Measurements from ENCODE around the gene ITPR2. TPM values are rescaled to one million over a fixed set of nuclear protein-coding genes. Genes with fewer than 3 reads are reported as not detected.

Gene ITPR2
- total and polyA plus RNA-seq, 5 experiments from 2014 or later = 4.6 to 45.9 (median 9.6) TPM

- no peaks in the 10 kb centered on the region for H3K4me1 Mint-ChIP-seq
- peaks cover 0 to 5% (median 0%) of the 10 kb centered on the region in 9 donors for H3K9me3 Mint-ChIP-seq
- POLR2A ChIA-PET = no interaction called here
- H3K27ac Mint-ChIP-seq = no peak overlapping the region
- peaks cover 11 to 64% (median 45%) of the 10 kb centered on the region in 3 donors for H3K36me3 Mint-ChIP-seq
- ATAC-seq (no peak), DNase-seq (no peak)
- no peak overlapping the region for H3K4me3 Mint-ChIP-seq
- no peaks in the 10 kb centered on the region for H3K27me3 Mint-ChIP-seq
Measured at GRCh38 chr12:26711072-26711471, 121.9 kb downstream of the ITPR2 start.

GRCh38 chr12:26705851-26706250 is 127.1 kb downstream of the ITPR2 start:
- no peak overlapping the region for H3K4me3 Mint-ChIP-seq

GRCh38 chr12:26704684-26705460 is 128.1 kb downstream of the ITPR2 start:
- Mint-ChIP-seq H3K9me3 (peaks cover 0 to 5% (median 0%) of the 10 kb centered on the region in 9 donors), H3K27ac (no peak overlapping the region), H3K27me3 (no peaks in the 10 kb centered on the region), H3K36me3 (peaks cover 11 to 21% (median 15%) of the 10 kb centered on the region in 3 donors), H3K4me1 (no peaks in the 10 kb centered on the region), H3K4me3 (no peak overlapping the region)
- no peak for DNase-seq
- ATAC-seq = no peak
- POLR2A ChIA-PET = no interaction called here

More at GRCh38 chr12:26705851-26706250, 127.1 kb downstream of the ITPR2 start:
- peaks cover 0 to 5% (median 0%) of the 10 kb centered on the region in 9 donors for H3K9me3 Mint-ChIP-seq
- H3K4me1 Mint-ChIP-seq = no peaks in the 10 kb centered on the region
- ATAC-seq (no peak), DNase-seq (no peak)
- H3K27ac Mint-ChIP-seq = no peak overlapping the region
- H3K36me3 Mint-ChIP-seq = peaks cover 11 to 23% (median 20%) of the 10 kb centered on the region in 3 donors
- H3K27me3 Mint-ChIP-seq = no peaks in the 10 kb centered on the region
- POLR2A ChIA-PET = no interaction called here

- H3K27ac Mint-ChIP-seq = no peak overlapping the region
- POLR2A ChIA-PET = no interaction called here
- peaks cover 11 to 22% (median 15%) of the 10 kb centered on the region in 3 donors for H3K36me3 Mint-ChIP-seq
- DNase-seq (no peak), ATAC-seq (no peak)
- no peaks in the 10 kb centered on the region for H3K27me3 Mint-ChIP-seq
- no peak overlapping the region for H3K4me3 Mint-ChIP-seq
- H3K9me3 Mint-ChIP-seq = peaks cover 0 to 5% (median 0%) of the 10 kb centered on the region in 9 donors
- no peaks in the 10 kb centered on the region for H3K4me1 Mint-ChIP-seq
Measured at GRCh38 chr12:26704214-26704613, 128.8 kb downstream of the ITPR2 start.

- Mint-ChIP-seq H3K36me3 (peaks cover 9 to 23% (median 16%) of the 10 kb centered on the region in 3 donors), H3K27ac (no peak overlapping the region), H3K4me1 (no peaks in the 10 kb centered on the region), H3K4me3 (no peak overlapping the region), H3K9me3 (no peaks in the 10 kb centered on the region), H3K27me3 (no peaks in the 10 kb centered on the region)
- POLR2A ChIA-PET = no interaction called here
- ATAC-seq (no peak), DNase-seq (no peak)
Measured at GRCh38 chr12:26702741-26703140, 130.3 kb downstream of the ITPR2 start.

- ATAC-seq = no peak
- H3K36me3 Mint-ChIP-seq = peaks cover 14 to 31% (median 20%) of the 10 kb centered on the region in 3 donors
- H3K4me1 Mint-ChIP-seq = no peaks in the 10 kb centered on the region
- H3K9me3 Mint-ChIP-seq = no peaks in the 10 kb centered on the region
- no peak overlapping the region for H3K4me3 Mint-ChIP-seq
- DNase-seq = peak in 3 of 10 donors; percentile 11 to 21 (median 17)
- POLR2A ChIA-PET = no interaction called here
- H3K27ac Mint-ChIP-seq = no peak overlapping the region
- H3K27me3 Mint-ChIP-seq = no peaks in the 10 kb centered on the region
Measured at GRCh38 chr12:26701604-26702215, 131.3 kb downstream of the ITPR2 start.

- peak overlapping the region in 1 of 10 donors; percentile 49 for H3K27ac Mint-ChIP-seq
- DNase-seq = no peak
- no peak overlapping the region for H3K4me3 Mint-ChIP-seq
- POLR2A ChIA-PET = no interaction called here
- peaks cover 14 to 43% (median 31%) of the 10 kb centered on the region in 3 donors for H3K36me3 Mint-ChIP-seq
- no peaks in the 10 kb centered on the region for H3K27me3 Mint-ChIP-seq
- no peaks in the 10 kb centered on the region for H3K4me1 Mint-ChIP-seq
- H3K9me3 Mint-ChIP-seq = no peaks in the 10 kb centered on the region
- no peak for ATAC-seq
Measured at GRCh38 chr12:26700430-26700829, 132.6 kb downstream of the ITPR2 start.

GRCh38 chr12:26699237-26699636 is 133.8 kb downstream of the ITPR2 start:
- POLR2A ChIA-PET = no interaction called here
- no peak overlapping the region for H3K27ac Mint-ChIP-seq
- H3K4me3 Mint-ChIP-seq = no peak overlapping the region
- H3K9me3 Mint-ChIP-seq = no peaks in the 10 kb centered on the region
- DNase-seq (no peak), ATAC-seq (no peak)
- peaks cover 17 to 54% (median 40%) of the 10 kb centered on the region in 3 donors for H3K36me3 Mint-ChIP-seq
- H3K27me3 Mint-ChIP-seq = no peaks in the 10 kb centered on the region
- no peaks in the 10 kb centered on the region for H3K4me1 Mint-ChIP-seq

GRCh38 chr12:26698186-26698585 is 134.8 kb downstream of the ITPR2 start:
- POLR2A ChIA-PET = no interaction called here
- H3K9me3 Mint-ChIP-seq = no peaks in the 10 kb centered on the region
- no peak overlapping the region for H3K27ac Mint-ChIP-seq
- H3K27me3 Mint-ChIP-seq = no peaks in the 10 kb centered on the region
- H3K4me1 Mint-ChIP-seq = no peaks in the 10 kb centered on the region
- ATAC-seq (no peak), DNase-seq (no peak)
- no peak overlapping the region for H3K4me3 Mint-ChIP-seq
- peaks cover 20 to 61% (median 46%) of the 10 kb centered on the region in 3 donors for H3K36me3 Mint-ChIP-seq

- H3K9me3 Mint-ChIP-seq = no peaks in the 10 kb centered on the region
- no peaks in the 10 kb centered on the region for H3K4me1 Mint-ChIP-seq
- ATAC-seq = no peak
- H3K27ac Mint-ChIP-seq = no peak overlapping the region
- H3K36me3 Mint-ChIP-seq = peaks cover 20 to 67% (median 53%) of the 10 kb centered on the region in 3 donors
- DNase-seq = no peak
- H3K27me3 Mint-ChIP-seq = no peaks in the 10 kb centered on the region
- H3K4me3 Mint-ChIP-seq = no peak overlapping the region
- POLR2A ChIA-PET = no interaction called here
Measured at GRCh38 chr12:26697217-26697616, 135.8 kb downstream of the ITPR2 start.

- Mint-ChIP-seq H3K4me3 (no peak overlapping the region), H3K4me1 (no peaks in the 10 kb centered on the region), H3K36me3 (peaks cover 20 to 68% (median 55%) of the 10 kb centered on the region in 3 donors), H3K9me3 (no peaks in the 10 kb centered on the region), H3K27me3 (no peaks in the 10 kb centered on the region), H3K27ac (no peak overlapping the region)
- POLR2A ChIA-PET = no interaction called here
- ATAC-seq (no peak), DNase-seq (no peak)
Measured at GRCh38 chr12:26696613-26697092, 136.3 kb downstream of the ITPR2 start.

- Mint-ChIP-seq H3K27me3 (no peaks in the 10 kb centered on the region), H3K9me3 (no peaks in the 10 kb centered on the region), H3K27ac (no peak overlapping the region), H3K4me1 (no peaks in the 10 kb centered on the region), H3K36me3 (peaks cover 20 to 68% (median 58%) of the 10 kb centered on the region in 3 donors), H3K4me3 (no peak overlapping the region)
- DNase-seq (no peak), ATAC-seq (no peak)
- POLR2A ChIA-PET = no interaction called here
Measured at GRCh38 chr12:26696048-26696612, 136.9 kb downstream of the ITPR2 start.

- Mint-ChIP-seq H3K27me3 (no peaks in the 10 kb centered on the region), H3K4me3 (no peak overlapping the region), H3K27ac (no peak overlapping the region), H3K36me3 (peaks cover 20 to 64% (median 63%) of the 10 kb centered on the region in 3 donors), H3K9me3 (no peaks in the 10 kb centered on the region), H3K4me1 (no peaks in the 10 kb centered on the region)
- DNase-seq (no peak), ATAC-seq (no peak)
- POLR2A ChIA-PET = no interaction called here
Measured at GRCh38 chr12:26694402-26694801, 138.6 kb downstream of the ITPR2 start.
